Naive thymus-derived CD8-positive, alpha-beta T cell (primary cell): ENCODE data around the gene AP4S1. TPM values are rescaled to one million over a fixed set of nuclear protein-coding genes. Genes with fewer than 3 reads are reported as not detected.
"Not testable (repeated sequence)": the region's sequence is repeated elsewhere in the genome, so short reads cannot be mapped to it uniquely, and the experiment has no call there.

Source experiments
- ATAC-seq, 2 donors: fragments of 150-1000 bp; cut with Tn5 transposase in 1 of 2; sonication (Bioruptor Pico), chemical (Tn5 transposase) in 1 of 2; 1 replicate in 1 of 2; 2 replicates in 1 of 2; pipeline ENCODE4 v1.10.0; 2021; ENCODE audit warnings: mild to moderate bottlenecking in 2 of 2, moderate library complexity in 2 of 2
- POLR2A ChIA-PET: fragments of 350-600 bp; sonication (Branson Sonifier 250); formaldehyde crosslinking; loops from one replicate; lab custom pipeline; 2021; ENCODE audit warnings: antibody characterized with exemption; lab: Charles Lee
- DNase-seq, 10 donors: peaks; one replicate each; pipeline versions ENCODE4 v3.0.0 to v3.0.0-alpha.2; 2020 to 2022
- H3K27ac Mint-ChIP-seq, 10 donors: one replicate each; pipeline ENCODE4 v1.8.0; 2020 to 2022; ENCODE audit warnings: mild to moderate bottlenecking in 10 of 10, mixed read lengths in 10 of 10, moderate library complexity in 4 of 10, inconsistent platforms in 1 of 10
- H3K27me3 Mint-ChIP-seq, 5 donors: one replicate each; pipeline ENCODE4 v1.8.0; 2021 to 2022; ENCODE audit warnings: mixed read lengths in 5 of 5
- H3K36me3 Mint-ChIP-seq, 3 donors: one replicate each; pipeline ENCODE4 v1.8.0; 2020 to 2022; ENCODE audit warnings: mixed read lengths in 3 of 3, mild to moderate bottlenecking in 2 of 3, inconsistent platforms in 1 of 3
- H3K4me1 Mint-ChIP-seq, 4 donors: one replicate each; pipeline ENCODE4 v1.8.0; 2021 to 2022; ENCODE audit warnings: mixed read lengths in 4 of 4
- H3K4me3 Mint-ChIP-seq, 10 donors: one replicate each; pipeline ENCODE4 v1.8.0; 2020 to 2022; ENCODE audit warnings: mild to moderate bottlenecking in 10 of 10, mixed read lengths in 10 of 10, moderate library complexity in 6 of 10, inconsistent platforms in 1 of 10
- H3K9me3 Mint-ChIP-seq, 9 donors: one replicate each; pipeline ENCODE4 v1.8.0; 2020 to 2022; ENCODE audit warnings: mixed read lengths in 9 of 9, mild to moderate bottlenecking in 3 of 9, inconsistent platforms in 1 of 9, moderate library complexity in 1 of 9
- polyA plus RNA-seq, 3 donors: library from polyadenylated mRNA; unstranded; fragments of 300-500 nt; fragmentation: Illumina TruSeq; gene quantifications; one replicate each; pipeline ENCODE4 v1.2.3, GENCODE V29; 2021
- total RNA-seq, 8 experiments: library from RNA in 2 of 8; stranded (reverse) in 2 of 8; gene quantifications; one replicate each; pipeline ENCODE4 v1.2.3 and lab custom pipeline; 2021 to 2026

Gene AP4S1
- total and polyA plus RNA-seq, 5 experiments from 2014 or later, result 6.1 to 22.2 (median 11.1) TPM

GRCh38 chr14:31026450-31027235 is 1.2 kb downstream of the AP4S1 start:
- H3K4me3 Mint-ChIP-seq, result peak overlapping the region; percentile 89 to 99 (median 96)
- POLR2A ChIA-PET, result interaction anchor here (0.6 to 5.4 kb wide), 11 partner anchors 8 to 1051 kb away, joined by 3 to 59 read pairs (median 3); partner anchors contain the start of genes ARHGAP5, DTD2, HEATR5A and HECTD1
- H3K9me3 Mint-ChIP-seq, result no peaks in the 10 kb centered on the region
- H3K36me3 Mint-ChIP-seq, result peaks cover 0 to 5% (median 0%) of the 10 kb centered on the region in 3 donors
- DNase-seq (peak; percentile 78 to 92 (median 82)), ATAC-seq (peak; percentile 85 to 86)
- peak overlapping the region; percentile 91 to 98 (median 94) for H3K27ac Mint-ChIP-seq
- H3K4me1 Mint-ChIP-seq, result peaks cover 36 to 62% (median 58%) of the 10 kb centered on the region in 4 donors
- H3K27me3 Mint-ChIP-seq, result no peaks in the 10 kb centered on the region

GRCh38 chr14:31027847-31028246 is 2.4 kb downstream of the AP4S1 start:
- H3K27ac Mint-ChIP-seq, result no peak overlapping the region
- DNase-seq, result no peak
- ATAC-seq, result no peak
- no peaks in the 10 kb centered on the region for H3K27me3 Mint-ChIP-seq
- H3K36me3 Mint-ChIP-seq, result peaks cover 0 to under 1% (median 0%) of the 10 kb centered on the region in 3 donors
- POLR2A ChIA-PET, result interaction anchor here (0.5 to 5.4 kb wide), 2 partner anchors 22 to 180 kb away, joined by 3 to 59 read pairs; partner anchors contain the start of gene HECTD1
- peaks cover 34 to 62% (median 57%) of the 10 kb centered on the region in 4 donors for H3K4me1 Mint-ChIP-seq
- H3K9me3 Mint-ChIP-seq, result no peaks in the 10 kb centered on the region
- H3K4me3 Mint-ChIP-seq, result no peak overlapping the region

GRCh38 chr14:31029016-31029970 is 3.8 kb downstream of the AP4S1 start:
- DNase-seq (no peak), ATAC-seq (no peak)
- Mint-ChIP-seq H3K4me3 (peak overlapping the region in 4 of 10 donors; percentile 7 to 21 (median 12)), H3K36me3 (peaks cover 0 to 9% (median 0%) of the 10 kb centered on the region in 3 donors), H3K9me3 (no peaks in the 10 kb centered on the region), H3K27ac (peak overlapping the region in 9 of 10 donors; percentile 0 to 61 (median 32)), H3K4me1 (peaks cover 28 to 52% (median 48%) of the 10 kb centered on the region in 4 donors), H3K27me3 (no peaks in the 10 kb centered on the region)
- POLR2A ChIA-PET, result interaction anchor here (1.0 to 5.4 kb wide), 2 partner anchors 19 to 179 kb away, joined by 3 to 59 read pairs; partner anchors contain the start of gene HECTD1

- peaks cover 0 to 11% (median 0%) of the 10 kb centered on the region in 3 donors for H3K36me3 Mint-ChIP-seq
- H3K4me1 Mint-ChIP-seq, result peaks cover 21 to 45% (median 38%) of the 10 kb centered on the region in 4 donors
- ATAC-seq (no peak), DNase-seq (no peak)
- POLR2A ChIA-PET, result no interaction called here
- no peaks in the 10 kb centered on the region for H3K9me3 Mint-ChIP-seq
- H3K27me3 Mint-ChIP-seq, result no peaks in the 10 kb centered on the region
- peak overlapping the region in 6 of 10 donors; percentile 2 to 73 (median 56) for H3K27ac Mint-ChIP-seq
- no peak overlapping the region for H3K4me3 Mint-ChIP-seq
These were observed 5.0 kb downstream of the AP4S1 start for GRCh38 chr14:31030469-31030868.

GRCh38 chr14:31036552-31036951 is 11.1 kb downstream of the AP4S1 start:
- Mint-ChIP-seq H3K9me3 (no peaks in the 10 kb centered on the region), H3K36me3 (peaks cover 0 to 29% (median 7%) of the 10 kb centered on the region in 3 donors), H3K4me1 (peaks cover 4 to 12% (median 9%) of the 10 kb centered on the region in 4 donors), H3K27ac (no peak overlapping the region), H3K27me3 (no peaks in the 10 kb centered on the region), H3K4me3 (no peak overlapping the region)
- POLR2A ChIA-PET, result no interaction called here
- no peak for ATAC-seq
- DNase-seq, result no peak

GRCh38 chr14:31037709-31038221 is 12.3 kb downstream of the AP4S1 start:
- no peaks in the 10 kb centered on the region for H3K27me3 Mint-ChIP-seq
- no peak for DNase-seq
- no peak for ATAC-seq
- H3K27ac Mint-ChIP-seq, result no peak overlapping the region
- POLR2A ChIA-PET, result interaction anchor here (1.0 to 1.5 kb wide), 2 partner anchors 11 to 170 kb away, joined by 3 to 4 read pairs; partner anchors contain the start of genes HECTD1 and STRN3
- no peak overlapping the region for H3K4me3 Mint-ChIP-seq
- H3K4me1 Mint-ChIP-seq, result peaks cover 0 to 7% (median 3%) of the 10 kb centered on the region in 4 donors
- H3K36me3 Mint-ChIP-seq, result peaks cover 0 to 29% (median 7%) of the 10 kb centered on the region in 3 donors
- H3K9me3 Mint-ChIP-seq, result no peaks in the 10 kb centered on the region

GRCh38 chr14:31038521-31039166 is 13.2 kb downstream of the AP4S1 start:
- Mint-ChIP-seq H3K4me1 (peaks cover 0 to 8% (median 3%) of the 10 kb centered on the region in 4 donors), H3K9me3 (no peaks in the 10 kb centered on the region), H3K4me3 (no peak overlapping the region), H3K27ac (no peak overlapping the region), H3K36me3 (peaks cover 0 to 23% (median 7%) of the 10 kb centered on the region in 3 donors), H3K27me3 (no peaks in the 10 kb centered on the region)
- POLR2A ChIA-PET, result interaction anchor here (1.0 to 1.5 kb wide), 2 partner anchors 12 to 169 kb away, joined by 3 to 4 read pairs; partner anchors contain the start of genes HECTD1 and STRN3
- DNase-seq, result no peak
- ATAC-seq, result no peak

- Mint-ChIP-seq H3K27me3 (no peaks in the 10 kb centered on the region), H3K36me3 (peaks cover 0 to 18% (median 4%) of the 10 kb centered on the region in 3 donors), H3K4me1 (peaks cover 0 to 13% (median 3%) of the 10 kb centered on the region in 4 donors), H3K4me3 (no peak overlapping the region), H3K9me3 (no peaks in the 10 kb centered on the region), H3K27ac (no peak overlapping the region)
- POLR2A ChIA-PET, result no interaction called here
- DNase-seq (no peak), ATAC-seq (no peak)
These were observed 16.9 kb downstream of the AP4S1 start for GRCh38 chr14:31042300-31042699.

GRCh38 chr14:31042893-31043292 is 17.4 kb downstream of the AP4S1 start:
- H3K27me3 Mint-ChIP-seq, DNase-seq, POLR2A ChIA-PET, H3K4me3 Mint-ChIP-seq, H3K9me3 Mint-ChIP-seq, ATAC-seq: not testable (repeated sequence)
- Mint-ChIP-seq H3K36me3 (peaks cover 0 to 13% (median 4%) of the 10 kb centered on the region in 3 donors), H3K27ac (peak overlapping the region in 1 of 10 donors; percentile 42), H3K4me1 (peaks cover 0 to 13% (median 3%) of the 10 kb centered on the region in 4 donors)

GRCh38 chr14:31043379-31043778 is 17.9 kb downstream of the AP4S1 start:
- peaks cover 0 to 10% (median 2%) of the 10 kb centered on the region in 3 donors for H3K36me3 Mint-ChIP-seq
- no peaks in the 10 kb centered on the region for H3K27me3 Mint-ChIP-seq
- peaks cover 0 to 13% (median 3%) of the 10 kb centered on the region in 4 donors for H3K4me1 Mint-ChIP-seq
- POLR2A ChIA-PET, result interaction anchor here (0.6 kb wide), 1 partner anchor 66 kb away, joined by 4 read pairs; no protein-coding TSS in a partner anchor
- no peak overlapping the region for H3K4me3 Mint-ChIP-seq
- ATAC-seq (no peak), DNase-seq (no peak)
- H3K9me3 Mint-ChIP-seq, result no peaks in the 10 kb centered on the region
- H3K27ac Mint-ChIP-seq, result peak overlapping the region in 1 of 10 donors; percentile 42

GRCh38 chr14:31045501-31046080 is 20.1 kb downstream of the AP4S1 start:
- H3K9me3 Mint-ChIP-seq, result no peaks in the 10 kb centered on the region
- DNase-seq (no peak), ATAC-seq (no peak)
- peaks cover 0 to 13% (median 3%) of the 10 kb centered on the region in 4 donors for H3K4me1 Mint-ChIP-seq
- no peak overlapping the region for H3K4me3 Mint-ChIP-seq
- peaks cover 0 to 7% (median 0%) of the 10 kb centered on the region in 3 donors for H3K36me3 Mint-ChIP-seq
- POLR2A ChIA-PET, result no interaction called here
- no peaks in the 10 kb centered on the region for H3K27me3 Mint-ChIP-seq
- no peak overlapping the region for H3K27ac Mint-ChIP-seq
